Medulla oblongata (tissue), 1 donor: Measurements from ENCODE around the gene SAMD8.
"Not testable (repeated sequence)": the region's sequence is repeated elsewhere in the genome, so short reads cannot be mapped to it uniquely, and the experiment has no call there.

ENCODE experiments used
- DNase-seq: peaks from one replicate; pipeline ENCODE4 v3.0.0-alpha.2; 2015; ENCODE audit errors: extremely low spot score

SAMD8 gene

DNA sequence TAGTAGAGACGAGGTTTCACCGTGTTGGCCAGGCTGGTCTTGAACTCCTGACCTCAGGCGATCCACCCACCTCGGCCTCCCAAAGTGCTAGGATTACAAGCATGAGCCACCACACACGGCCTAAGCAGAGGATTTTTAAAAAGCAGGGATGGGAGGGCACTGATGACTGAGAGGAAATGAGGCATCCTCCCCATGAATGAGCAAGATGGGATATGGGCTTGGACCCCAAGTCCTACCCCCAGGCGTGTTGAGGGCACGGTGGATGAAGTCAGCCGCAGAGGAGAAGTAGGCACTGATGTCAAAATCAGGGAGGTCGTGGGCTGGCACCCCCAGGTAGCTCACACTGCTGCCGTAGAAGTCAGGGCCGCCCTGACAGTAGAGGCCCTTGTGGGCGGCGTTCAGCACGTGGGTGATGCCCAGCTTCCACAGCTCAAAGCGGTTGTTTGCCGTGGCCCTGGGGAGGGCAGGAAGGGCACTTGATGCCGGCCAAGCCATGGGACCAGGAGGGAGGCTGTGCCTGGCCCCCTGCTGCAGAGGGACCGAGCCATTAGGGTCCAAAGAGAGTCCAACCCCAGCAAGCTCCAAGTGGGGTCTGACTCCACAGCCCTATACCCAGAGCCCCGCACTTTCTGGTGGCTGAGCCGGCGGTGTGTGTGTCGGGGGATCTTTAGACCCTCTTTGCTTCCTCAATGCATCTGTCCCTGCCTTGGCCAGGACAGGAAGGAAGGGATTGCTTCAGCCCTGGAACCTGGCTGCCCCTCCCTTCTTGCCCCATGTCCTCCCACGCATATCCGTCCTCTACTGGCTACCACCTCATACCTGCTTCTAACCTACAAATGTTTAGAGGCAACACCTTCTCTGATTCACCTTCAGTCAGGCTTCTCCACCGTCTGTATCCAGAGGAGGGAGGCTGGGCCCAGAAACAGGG lies 3.4 kb upstream of the SAMD8 start:
- DNase-seq = no peak

DNA sequence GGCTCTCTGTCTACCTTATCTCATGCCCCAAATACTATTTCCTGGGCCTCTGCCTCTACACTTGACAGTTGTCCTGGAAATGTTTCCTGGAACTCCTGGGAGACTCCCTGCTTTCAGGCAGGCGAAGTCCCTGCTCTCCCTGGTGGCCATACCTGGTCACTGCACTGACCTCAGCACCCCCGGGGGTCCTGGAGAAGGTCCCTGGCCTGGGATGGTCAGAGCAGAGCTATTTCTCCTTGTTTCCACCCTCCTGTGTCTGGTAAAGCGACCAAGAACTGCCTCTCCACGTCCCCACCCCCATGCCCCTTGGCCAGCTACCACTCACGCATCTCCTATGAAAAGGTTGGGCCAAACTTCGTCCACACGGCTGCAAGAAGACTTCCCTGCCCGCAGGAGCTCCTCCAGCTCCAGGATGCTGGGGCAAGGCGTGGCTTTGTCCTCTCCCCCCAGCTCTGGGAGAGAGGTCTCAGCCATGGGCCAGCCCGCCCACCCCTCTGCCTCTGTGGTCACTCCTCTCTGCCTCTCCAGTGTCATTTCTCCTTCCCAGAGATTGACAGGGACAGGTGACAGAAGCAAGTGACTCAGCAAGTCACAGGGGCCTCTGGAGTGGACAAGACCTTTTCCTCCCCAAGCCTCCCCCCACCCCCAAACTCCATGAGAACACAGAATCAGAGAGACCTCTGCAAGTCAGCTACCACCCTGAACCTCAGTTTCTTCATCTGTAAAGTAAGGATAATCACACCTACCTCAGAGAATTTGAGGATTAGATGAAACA lies 2.6 kb upstream of the SAMD8 start:
- DNase-seq = no peak

DNA sequence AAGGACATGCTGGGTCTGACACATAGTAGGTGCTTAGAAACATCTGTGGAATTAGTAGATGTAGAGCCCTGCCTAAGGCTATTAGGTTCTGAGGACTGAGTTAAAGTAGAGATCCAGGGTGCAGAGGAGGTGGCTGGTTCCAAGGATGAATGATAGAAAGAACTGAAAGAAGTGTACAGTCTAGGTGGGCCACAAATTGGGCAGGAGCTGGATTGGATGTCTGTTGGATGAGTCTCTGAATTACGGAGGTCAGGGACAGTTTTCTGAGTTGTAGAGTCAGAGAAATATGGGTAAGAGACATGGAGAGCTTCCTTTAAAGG lies 2.0 kb upstream of the SAMD8 start:
- DNase-seq = no peak

DNA sequence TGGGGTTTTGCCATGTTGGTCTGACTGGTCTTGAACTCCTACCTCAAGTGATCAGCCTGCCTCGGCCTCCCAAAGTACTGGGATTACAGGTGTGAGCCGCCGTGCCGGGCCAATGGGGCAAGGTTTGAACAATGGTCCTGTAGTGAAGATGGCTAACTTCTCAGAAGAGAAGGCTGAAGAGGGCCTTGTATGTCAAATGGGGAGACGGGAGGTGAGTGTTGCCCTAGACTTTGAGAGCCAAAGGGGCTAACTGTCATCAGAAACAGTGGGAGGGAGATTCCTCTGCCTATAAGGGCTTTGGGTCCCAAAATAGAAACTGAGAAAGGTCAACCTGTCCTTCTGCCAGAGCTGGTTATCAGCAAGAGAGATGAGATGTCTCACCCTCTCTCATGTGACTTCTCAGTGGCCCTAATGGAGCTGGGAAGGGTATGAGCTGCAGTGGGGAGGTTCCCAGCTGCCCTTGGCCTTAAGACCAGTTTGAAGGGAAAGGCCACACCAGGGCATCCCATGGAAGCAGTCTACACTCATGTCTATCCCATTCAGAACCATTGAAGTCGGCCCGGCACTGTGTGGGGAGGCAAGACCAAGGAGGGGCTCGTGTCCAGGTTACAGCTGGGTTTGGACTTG lies 1.3 kb upstream of the SAMD8 start:
- DNase-seq = no peak

DNA sequence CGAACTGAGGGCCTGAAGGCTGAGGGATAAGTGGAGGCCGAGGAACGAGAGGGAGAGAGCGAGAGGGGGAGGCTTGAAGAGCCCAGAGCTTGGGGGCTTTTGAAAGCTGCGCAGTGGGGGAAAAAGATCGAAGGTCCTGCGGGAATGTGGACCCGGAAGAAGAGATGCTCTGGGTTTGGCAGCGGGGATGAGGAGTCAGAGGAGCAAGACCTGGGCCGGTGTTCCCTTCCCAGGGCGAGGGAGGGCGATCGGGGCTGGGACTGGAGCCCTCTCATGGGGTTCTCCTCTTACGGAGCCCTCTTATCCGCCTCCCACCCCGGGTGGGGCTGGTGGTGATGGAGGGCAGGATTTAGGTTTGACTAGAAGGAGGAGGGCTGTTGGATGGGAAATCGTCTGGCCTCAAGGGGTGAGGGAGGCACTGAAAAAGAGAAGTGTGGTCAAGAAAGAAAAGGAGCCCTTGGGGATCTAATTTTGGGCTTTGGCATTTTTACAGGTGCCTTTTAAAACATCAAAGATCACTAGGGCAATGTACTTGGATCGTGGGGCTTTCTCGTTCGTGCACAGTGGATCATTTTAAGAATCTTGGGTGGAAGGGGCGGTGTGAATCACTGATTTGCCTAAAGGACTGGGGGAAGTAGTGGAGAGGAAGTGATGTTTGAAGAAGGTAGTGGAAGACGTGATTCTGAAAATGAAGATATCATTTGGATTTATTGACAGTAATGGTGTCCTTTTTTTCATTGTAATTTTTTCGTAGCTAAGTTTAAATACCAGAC lies 637 bp downstream of the SAMD8 start:
- DNase-seq = peak; percentile 63

DNA sequence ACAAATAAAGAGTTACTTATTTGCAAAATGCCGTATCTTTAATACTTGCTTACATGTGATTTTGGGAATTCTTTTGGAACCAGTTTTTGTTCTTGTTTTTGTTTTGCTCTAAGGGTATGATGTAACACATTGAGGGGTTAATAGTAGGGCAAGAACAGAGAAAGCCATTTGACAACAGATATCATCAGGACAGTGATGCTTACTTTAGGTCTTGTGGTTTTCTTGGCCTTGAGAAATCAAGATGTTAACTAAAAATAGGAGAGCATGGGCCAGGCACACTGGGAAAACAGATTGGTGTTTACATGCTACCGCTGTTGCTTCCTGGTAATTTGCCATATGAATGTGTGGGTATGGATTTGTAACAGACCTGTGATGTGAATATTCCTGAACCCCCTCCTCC lies 3.7 kb downstream of the SAMD8 start:
- no peak for DNase-seq

DNA sequence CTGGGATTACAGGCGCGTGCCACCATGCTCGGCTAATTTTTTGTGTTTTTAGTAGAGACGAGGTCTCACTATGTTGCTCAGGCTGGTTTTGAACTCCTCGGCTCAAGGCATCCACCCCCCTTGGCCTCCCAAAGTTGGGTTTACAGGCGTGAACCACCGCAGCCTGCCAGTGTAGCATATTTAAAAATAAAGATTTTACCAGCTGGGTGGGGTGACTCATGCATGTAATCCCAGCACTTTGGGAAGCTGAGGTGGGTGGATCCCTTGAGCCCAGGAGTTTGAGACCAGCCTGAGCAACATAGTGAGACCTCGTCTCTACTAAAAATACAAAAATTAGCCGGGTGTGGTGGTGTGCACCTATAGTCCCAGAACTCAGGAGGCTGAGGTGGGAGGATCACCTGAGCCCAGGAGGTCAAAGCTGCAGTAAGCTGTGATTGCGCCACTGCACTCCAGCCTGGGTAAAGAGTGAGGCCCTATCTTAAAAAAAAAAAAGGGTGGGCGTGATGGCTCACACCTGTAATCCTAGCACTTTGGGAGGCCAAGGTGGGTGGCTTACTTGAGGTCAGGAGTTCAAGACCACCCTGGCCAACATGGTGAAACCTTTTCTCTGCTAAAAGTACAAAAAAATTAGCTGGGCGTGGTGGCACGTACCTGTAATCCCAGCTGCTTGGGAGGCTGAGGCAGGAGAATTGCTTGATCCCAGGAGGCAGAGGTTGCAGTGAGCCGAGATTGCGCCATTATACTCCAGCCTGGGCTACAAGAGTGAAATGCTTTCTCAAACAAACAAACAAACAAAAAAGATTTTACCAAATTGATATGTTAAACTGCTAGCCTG lies 5.7 kb downstream of the SAMD8 start:
- not testable (repeated sequence) for DNase-seq

DNA sequence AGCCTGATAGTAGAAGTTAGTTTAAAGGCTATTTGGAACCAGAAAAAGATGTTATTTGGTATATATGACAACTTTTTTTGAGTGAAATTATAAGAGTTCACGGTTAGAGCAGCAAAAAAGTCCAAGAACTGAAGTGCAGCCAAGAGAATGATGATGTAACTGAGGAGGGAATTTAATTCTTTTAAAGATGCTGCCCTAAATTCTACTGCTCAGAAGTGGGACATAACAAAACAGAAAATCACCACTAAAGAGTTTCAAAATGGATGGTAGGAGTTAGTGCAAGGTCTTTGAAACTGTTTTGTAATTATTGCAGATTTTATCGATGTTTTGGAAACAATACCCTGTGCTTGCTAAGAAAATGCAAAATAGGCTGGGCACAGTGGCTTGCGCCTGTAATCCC lies 6.5 kb downstream of the SAMD8 start:
- peak; percentile 25 for DNase-seq

DNA sequence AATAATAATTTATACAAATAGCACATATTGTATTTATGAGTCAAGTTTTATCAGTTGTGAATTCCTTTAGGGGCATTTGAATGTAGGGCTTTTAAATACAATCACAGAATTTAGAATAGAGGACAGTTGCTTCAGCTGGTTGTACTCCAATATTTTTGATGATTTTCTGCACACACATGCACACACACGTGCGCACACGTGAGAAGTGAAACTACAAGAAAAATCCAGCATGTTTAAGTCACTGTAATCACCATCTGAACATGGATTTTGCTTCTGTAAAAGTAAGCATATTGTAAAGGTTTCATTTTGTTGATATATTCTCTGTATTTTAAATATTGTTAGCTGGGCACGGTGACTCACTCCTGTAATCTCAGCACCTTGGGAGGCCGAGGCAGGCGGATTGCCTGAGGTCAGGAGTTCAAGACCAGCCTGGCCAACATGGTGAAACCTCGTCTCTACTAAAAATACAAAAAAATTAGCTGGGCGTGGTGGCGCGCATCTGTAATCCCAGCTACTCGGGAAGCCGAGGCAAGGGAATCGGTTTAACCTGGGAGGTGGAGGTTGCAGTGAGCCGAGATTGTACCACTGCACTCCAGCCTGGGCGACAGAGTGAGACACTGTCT lies 8.1 kb downstream of the SAMD8 start:
- DNase-seq = not testable (repeated sequence)

DNA sequence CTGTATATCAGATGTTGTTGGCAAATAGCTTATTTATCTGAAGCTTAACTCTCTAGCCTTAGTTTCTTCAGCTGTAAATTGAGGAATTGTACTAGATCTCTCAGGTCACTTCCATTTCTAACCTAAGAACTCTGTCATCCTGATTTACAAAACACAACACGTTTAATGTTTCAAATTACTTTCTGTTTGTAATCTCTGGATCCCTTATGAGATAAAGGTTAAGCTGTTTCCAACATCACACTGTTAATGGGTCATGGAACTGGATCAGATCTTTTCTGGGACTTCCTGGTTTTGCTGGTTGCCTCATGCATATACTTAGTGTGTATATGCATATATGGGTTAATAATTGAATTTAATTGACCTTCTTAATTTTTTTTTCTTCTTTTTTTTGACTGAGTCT lies 9.9 kb downstream of the SAMD8 start:
- no peak for DNase-seq

DNA sequence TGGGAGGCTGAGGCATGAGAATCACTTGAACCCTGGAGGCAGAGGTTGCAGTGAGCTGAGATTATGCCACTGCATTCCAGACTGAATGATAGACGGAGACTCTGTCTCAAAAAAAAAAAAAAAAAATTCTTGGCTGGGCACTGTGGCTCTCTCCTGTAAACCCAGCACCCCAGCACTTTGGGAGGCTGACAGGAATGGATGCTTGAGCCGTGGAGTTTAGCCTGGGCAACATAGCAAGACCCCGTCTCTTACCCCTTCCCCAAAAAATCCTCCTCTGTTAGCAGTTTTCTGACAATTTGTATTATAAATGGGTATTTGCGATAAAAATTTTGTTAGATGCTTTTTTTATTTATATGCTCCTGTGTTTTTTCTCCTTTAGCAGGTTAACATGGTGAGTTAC lies 11.0 kb downstream of the SAMD8 start:
- no peak for DNase-seq

DNA sequence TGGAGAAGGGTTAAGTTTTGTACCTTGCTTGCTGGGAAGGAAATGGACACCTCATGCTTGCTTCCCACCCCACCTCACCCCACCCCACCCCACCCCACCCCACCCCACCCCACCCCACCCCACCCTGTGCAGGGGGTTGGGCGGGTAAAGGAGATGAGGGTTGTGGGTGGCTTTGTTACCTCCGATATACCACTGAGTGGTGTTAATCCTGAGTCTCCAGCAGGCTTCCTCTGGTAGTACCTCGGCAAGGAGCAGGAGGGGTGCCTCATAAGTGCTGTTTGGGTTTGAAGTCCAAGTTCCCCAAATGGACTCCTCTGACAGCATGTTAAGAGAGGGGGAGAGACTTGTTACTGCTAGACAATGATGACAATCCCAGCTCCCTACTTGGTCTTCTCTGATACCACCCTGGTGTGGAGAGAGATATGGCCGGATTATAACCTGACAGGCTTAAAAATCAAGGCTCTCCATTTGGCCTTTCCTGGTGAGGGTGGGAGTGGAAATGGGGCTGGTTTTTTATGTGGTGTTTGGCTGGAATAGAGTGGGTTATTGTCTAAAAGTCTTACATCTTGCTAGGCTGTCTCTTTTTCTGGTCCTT lies 11.7 kb downstream of the SAMD8 start:
- DNase-seq = no peak

DNA sequence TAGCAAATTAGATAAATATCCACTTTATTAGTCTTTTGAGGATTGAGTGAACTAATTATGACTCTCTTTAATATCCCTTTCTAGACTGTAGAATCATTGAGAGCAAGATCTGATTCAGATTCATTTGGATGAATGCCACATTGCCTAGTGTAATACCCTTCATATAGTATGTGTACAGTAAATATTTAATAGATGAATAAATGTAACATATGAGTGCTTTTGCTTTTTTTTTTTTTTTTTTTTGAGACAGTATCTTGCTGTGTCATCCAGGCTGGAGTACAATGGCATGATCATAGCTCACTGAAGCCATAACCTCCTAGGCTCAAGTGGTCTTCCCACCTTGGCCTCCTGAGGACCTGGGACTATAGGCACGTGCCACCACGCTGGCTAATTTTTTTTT lies 14.8 kb downstream of the SAMD8 start:
- DNase-seq = no peak

DNA sequence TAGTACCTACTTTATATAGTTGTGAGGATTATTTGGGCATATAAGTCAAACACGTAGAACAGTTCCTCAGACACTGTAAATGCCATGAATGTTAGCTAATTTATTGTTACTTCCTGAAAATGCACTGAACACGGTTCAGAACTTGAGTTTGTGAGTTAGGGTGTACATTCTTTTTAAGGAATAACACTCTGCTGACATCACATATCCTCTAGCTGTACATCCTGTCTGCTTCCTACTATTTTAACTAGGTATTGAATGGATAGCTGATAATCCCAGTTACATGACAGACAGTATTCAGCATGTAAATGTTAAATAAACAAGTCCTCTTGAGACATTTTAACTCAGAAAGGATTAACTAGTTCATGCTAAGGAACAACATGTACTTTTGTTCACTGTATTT lies 16.0 kb downstream of the SAMD8 start:
- DNase-seq = no peak

DNA sequence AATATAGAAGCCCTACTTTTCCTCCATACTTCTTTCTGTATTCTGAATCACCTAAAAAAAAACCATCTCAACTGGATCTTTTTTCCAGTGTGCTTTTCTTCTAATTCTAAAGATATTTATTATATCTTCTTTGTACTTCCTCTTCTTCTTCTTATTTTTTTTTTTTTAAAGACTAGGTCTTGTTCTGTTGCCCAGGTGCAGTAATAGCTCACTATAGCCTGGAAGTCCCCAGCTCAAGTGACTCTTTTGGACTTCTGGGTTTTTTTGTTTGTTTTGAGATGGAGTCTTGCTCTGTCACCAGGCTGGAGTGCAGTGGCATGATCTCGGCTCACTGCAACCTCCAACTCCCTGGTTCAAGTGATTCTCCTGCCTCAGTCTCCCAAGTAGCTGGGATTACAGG lies 17.5 kb downstream of the SAMD8 start:
- DNase-seq = not testable (repeated sequence)

DNA sequence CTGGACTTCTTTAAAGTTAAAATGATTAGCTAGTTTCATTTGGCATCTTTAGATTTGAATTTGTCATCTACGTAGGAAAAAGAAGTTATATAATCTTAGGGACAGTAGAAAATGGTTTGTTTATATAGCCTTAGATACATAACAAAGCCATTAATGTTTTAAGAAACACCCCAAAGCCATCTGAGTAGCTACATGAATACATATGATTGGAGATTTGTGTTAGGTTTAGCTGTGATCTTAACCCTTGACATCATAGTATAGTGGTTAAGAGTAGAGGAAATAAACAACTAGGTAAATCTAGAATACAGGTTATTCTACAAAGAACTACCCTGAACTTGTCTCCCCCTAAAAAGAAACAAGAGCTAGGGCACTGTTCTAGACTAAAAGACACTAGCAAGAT lies 18.1 kb downstream of the SAMD8 start:
- DNase-seq = no peak

DNA sequence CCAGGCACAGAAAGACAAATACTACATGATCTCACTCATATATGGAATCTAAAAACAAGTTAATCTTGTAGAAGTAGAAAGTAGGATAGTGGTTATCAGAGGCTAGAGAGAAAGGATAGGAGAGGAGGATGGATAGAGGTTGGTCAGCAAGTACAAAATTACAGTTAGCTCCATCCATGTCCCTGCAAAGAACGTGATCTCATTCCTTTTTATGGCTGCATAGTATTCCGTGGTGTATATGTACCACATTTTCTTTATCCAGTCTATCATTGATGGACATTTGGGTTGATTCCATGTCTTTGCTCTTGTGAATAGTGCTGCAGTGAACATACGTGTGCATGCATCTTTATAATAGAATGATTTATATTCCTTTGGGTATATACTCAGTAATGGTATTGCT lies 22.2 kb downstream of the SAMD8 start:
- not testable (repeated sequence) for DNase-seq

DNA sequence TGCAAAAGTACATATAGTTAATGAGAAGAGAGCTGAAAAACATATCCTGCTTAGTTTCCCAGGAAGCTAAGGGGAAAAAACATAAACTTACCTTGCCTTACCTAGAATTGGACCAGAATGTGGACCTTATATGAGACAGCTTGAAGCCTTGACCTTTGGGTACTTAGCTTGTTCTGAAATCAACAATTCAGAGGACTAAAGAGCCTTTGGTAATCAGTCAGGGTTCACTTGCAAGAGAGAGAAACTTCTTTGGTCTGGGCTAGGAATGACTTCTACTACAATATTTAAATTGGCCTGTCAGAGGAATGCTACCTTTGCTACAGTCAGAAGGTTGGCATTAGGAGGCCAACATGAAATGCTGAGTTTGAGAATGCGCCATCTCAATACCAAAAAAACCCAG lies 24.9 kb downstream of the SAMD8 start:
- DNase-seq = no peak

DNA sequence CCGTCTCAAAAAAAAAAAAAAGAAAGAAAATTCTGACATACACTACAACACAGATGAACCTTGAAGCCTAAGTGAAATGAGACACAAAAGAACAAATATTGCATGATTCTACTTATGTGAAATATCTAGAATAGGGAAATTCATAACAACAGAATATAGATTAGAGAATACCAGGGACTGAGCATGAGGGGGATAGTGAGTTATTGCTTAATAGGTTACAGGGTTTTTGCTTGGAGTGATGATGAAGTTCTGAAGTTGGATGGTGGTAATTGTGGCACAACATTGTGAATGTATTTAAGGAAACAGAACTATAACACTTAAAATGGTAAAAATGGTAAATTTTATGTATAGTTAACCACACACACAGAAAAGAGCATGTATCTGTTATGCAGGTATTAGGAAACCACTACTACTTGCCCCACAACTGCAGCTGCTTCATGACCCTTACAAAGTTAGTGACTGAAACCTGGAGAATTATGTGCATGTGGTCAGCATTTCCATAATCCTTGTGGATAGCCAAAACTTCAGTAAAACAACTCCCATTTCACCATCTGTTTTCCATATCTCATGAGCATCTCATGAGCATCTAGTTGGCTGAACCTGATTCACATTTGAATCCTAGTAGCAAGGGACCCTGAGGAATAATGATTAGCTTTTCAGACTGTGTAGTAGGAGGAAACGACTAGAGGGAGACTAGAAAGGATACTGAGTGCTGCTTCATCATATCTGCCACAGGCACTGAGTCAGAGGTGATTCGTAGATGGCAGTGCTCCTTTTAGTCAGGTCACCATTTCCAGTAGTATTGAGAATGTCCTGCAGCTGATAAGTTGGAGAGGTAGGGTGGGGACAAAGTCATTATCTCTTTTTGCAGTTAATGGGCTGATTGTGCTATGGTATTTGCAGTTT lies 26.3 kb downstream of the SAMD8 start:
- DNase-seq = no peak
